Nephron (organoid): ENCODE data around the gene CDC42.
A peak's percentile ranks its signal among the peaks of the same experiment; 100 is the strongest.

Source experiments
- H3K27ac Mint-ChIP-seq, 3 experiments: 2 replicates each; pipeline ENCODE4 v1.8.0; 2020; ENCODE audit warnings: mixed read lengths in 3 of 3, mild to moderate bottlenecking in 2 of 3, moderate library complexity in 1 of 3
- H3K27me3 Mint-ChIP-seq: 2 replicates; pipeline ENCODE4 v1.8.0; 2021; ENCODE audit warnings: low read depth, mild to moderate bottlenecking, moderate library complexity, mixed read lengths
- H3K36me3 Mint-ChIP-seq: 2 replicates; pipeline ENCODE4 v1.8.0; 2020; ENCODE audit warnings: low read depth, mixed read lengths
- H3K4me1 Mint-ChIP-seq: 2 replicates; pipeline ENCODE4 v1.8.0; 2020; ENCODE audit warnings: mixed read lengths
- H3K4me3 Mint-ChIP-seq, 3 experiments: 2 replicates each; pipeline ENCODE4 v1.8.0; 2020; ENCODE audit warnings: mild to moderate bottlenecking in 3 of 3, mixed read lengths in 3 of 3, moderate library complexity in 2 of 3
- H3K9me3 Mint-ChIP-seq: 2 replicates; pipeline ENCODE4 v1.8.0; 2020; ENCODE audit warnings: mixed read lengths
- CTCF ChIP-seq, 3 experiments: fragments of 200-600 bp; sonication (generic); IDR thresholded peaks; one replicate each; pipeline ENCODE4 v1.5.0; 2021; ENCODE audit warnings: antibody characterized with exemption in 3 of 3; ENCODE audit not compliant: unreplicated experiment in 3 of 3

The CDC42 gene

GRCh38 chr1:22053861-22054770 is 1.6 kb downstream of the CDC42 start:
- Mint-ChIP-seq H3K27ac (peak overlapping the region; percentile 99 to 100 (median 100)), H3K4me3 (peak overlapping the region; percentile 100), H3K9me3 (no peaks in the 10 kb centered on the region), H3K27me3 (no peaks in the 10 kb centered on the region), H3K36me3 (peaks cover 21% of the 10 kb centered on the region), H3K4me1 (peaks cover 36% of the 10 kb centered on the region)
- no peak for TF ChIP-seq CTCF (IDR thresholded peaks at IDR 0.05; ENCODE audit: unreplicated experiment in 3 of 3)

- Mint-ChIP-seq H3K27ac (peak overlapping the region in 2 of 3 experiments; percentile 9 to 40), H3K4me1 (peaks cover 41% of the 10 kb centered on the region), H3K9me3 (no peaks in the 10 kb centered on the region), H3K4me3 (peak overlapping the region; percentile 15 to 79 (median 56)), H3K36me3 (peaks cover 21% of the 10 kb centered on the region), H3K27me3 (no peaks in the 10 kb centered on the region)
- TF ChIP-seq CTCF (IDR thresholded peaks at IDR 0.05; ENCODE audit: unreplicated experiment in 3 of 3), result no peak
Measured at GRCh38 chr1:22055463-22055862, 3.0 kb downstream of the CDC42 start.

- H3K4me1 Mint-ChIP-seq, result peaks cover 46% of the 10 kb centered on the region
- no peak for TF ChIP-seq CTCF (IDR thresholded peaks at IDR 0.05; ENCODE audit: unreplicated experiment in 3 of 3)
- H3K27ac Mint-ChIP-seq, result peak overlapping the region; percentile 3 to 15 (median 9)
- H3K27me3 Mint-ChIP-seq, result no peaks in the 10 kb centered on the region
- peaks cover 21% of the 10 kb centered on the region for H3K36me3 Mint-ChIP-seq
- peak overlapping the region; percentile 15 to 53 (median 26) for H3K4me3 Mint-ChIP-seq
- H3K9me3 Mint-ChIP-seq, result no peaks in the 10 kb centered on the region
Measured at GRCh38 chr1:22056043-22056442, 3.5 kb downstream of the CDC42 start.

- peaks cover 46% of the 10 kb centered on the region for H3K4me1 Mint-ChIP-seq
- peaks cover 21% of the 10 kb centered on the region for H3K36me3 Mint-ChIP-seq
- no peaks in the 10 kb centered on the region for H3K9me3 Mint-ChIP-seq
- no peak for TF ChIP-seq CTCF (IDR thresholded peaks at IDR 0.05; ENCODE audit: unreplicated experiment in 3 of 3)
- H3K27me3 Mint-ChIP-seq, result no peaks in the 10 kb centered on the region
- H3K27ac Mint-ChIP-seq, result no peak overlapping the region
- peak overlapping the region in 2 of 3 experiments; percentile 5 to 65 for H3K4me3 Mint-ChIP-seq
Measured at GRCh38 chr1:22056936-22057335, 4.4 kb downstream of the CDC42 start.

- peaks cover 21% of the 10 kb centered on the region for H3K36me3 Mint-ChIP-seq
- peaks cover 55% of the 10 kb centered on the region for H3K4me1 Mint-ChIP-seq
- no peak overlapping the region for H3K4me3 Mint-ChIP-seq
- H3K9me3 Mint-ChIP-seq, result no peaks in the 10 kb centered on the region
- H3K27ac Mint-ChIP-seq, result no peak overlapping the region
- H3K27me3 Mint-ChIP-seq, result no peaks in the 10 kb centered on the region
- TF ChIP-seq CTCF (IDR thresholded peaks at IDR 0.05; ENCODE audit: unreplicated experiment in 3 of 3), result no peak
Measured at GRCh38 chr1:22057861-22058260, 5.4 kb downstream of the CDC42 start.
